Subcutaneous abdominal adipose tissue (tissue), 5 donors: ENCODE results near the gene TMEM82.

ENCODE experiments used
- H3K27ac ChIP-seq: one replicate; pipeline ENCODE4 v1.7.0; 2013; ENCODE audit warnings: low read depth, mild to moderate bottlenecking, inconsistent platforms, low read length, moderate library complexity
- H3K27me3 ChIP-seq, 5 donors: one replicate each; pipeline ENCODE4 v1.7.0; 2013; ENCODE audit warnings: low read length in 5 of 5, inconsistent platforms in 1 of 5; ENCODE audit not compliant: control insufficient read depth in 5 of 5, insufficient read depth in 4 of 5
- H3K36me3 ChIP-seq, 5 donors: one replicate each; pipeline ENCODE4 v1.7.0; 2013; ENCODE audit warnings: low read length in 5 of 5; ENCODE audit not compliant: control insufficient read depth in 5 of 5, insufficient read depth in 5 of 5
- H3K4me1 ChIP-seq, 5 donors: one replicate each; pipeline ENCODE4 v1.7.0; 2013; ENCODE audit warnings: low read length in 5 of 5, mild to moderate bottlenecking in 3 of 5, moderate library complexity in 1 of 5; ENCODE audit not compliant: control insufficient read depth in 5 of 5, insufficient read depth in 5 of 5
- H3K4me3 ChIP-seq, 5 donors: one replicate each; pipeline ENCODE4 v1.7.0; 2013; ENCODE audit warnings: low read length in 5 of 5, low read depth in 1 of 5
- H3K9ac ChIP-seq, 5 donors: one replicate each; pipeline ENCODE4 v1.7.0; 2013; ENCODE audit warnings: low read length in 5 of 5, mild to moderate bottlenecking in 4 of 5, moderate library complexity in 3 of 5
- H3K9me3 ChIP-seq, 5 donors: one replicate each; pipeline ENCODE4 v1.7.0; 2013; ENCODE audit warnings: low read length in 5 of 5; ENCODE audit not compliant: control insufficient read depth in 5 of 5
- donor health status: healthy.
- donor health status: healthy.
- donor health status: healthy.
- donor health status: healthy.
- donor health status: healthy.

The TMEM82 gene

DNA sequence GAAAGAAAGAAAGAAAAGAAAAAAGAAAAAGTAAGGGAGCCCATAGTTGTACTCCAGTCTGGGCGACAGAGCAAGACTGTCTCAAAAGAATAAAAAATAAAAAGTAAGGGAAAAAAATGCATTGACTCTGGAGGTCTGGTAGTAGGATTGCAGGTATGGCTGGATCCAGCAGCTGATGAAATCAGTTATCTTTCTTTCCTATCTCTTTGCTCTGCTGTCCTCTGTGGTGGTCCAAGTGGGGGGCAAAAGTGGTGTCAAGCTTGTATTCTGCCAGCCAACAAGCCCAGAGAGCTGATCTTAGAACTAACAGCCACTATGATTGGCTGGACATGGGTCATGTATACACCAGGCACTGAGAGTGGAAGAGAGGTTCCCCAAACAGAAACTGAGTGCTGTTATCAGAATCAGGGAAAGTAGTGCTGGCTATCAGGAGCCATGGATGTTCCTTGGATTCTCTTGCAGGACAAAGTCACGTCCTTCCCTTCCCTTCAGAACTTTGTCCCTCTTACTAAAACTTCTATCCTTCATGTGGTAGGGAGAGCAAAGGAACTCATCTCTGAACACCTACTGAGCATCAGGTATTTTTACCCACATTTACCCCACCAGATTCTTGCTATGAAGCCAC lies 12.8 kb downstream of the TMEM82 start:
- peaks cover 0 to 16% (median 3%) of the 10 kb centered on the region in 5 donors for H3K27me3 ChIP-seq
- no peaks in the 10 kb centered on the region for H3K9me3 ChIP-seq
- peaks cover 0 to 35% (median 20%) of the 10 kb centered on the region in 5 donors for H3K4me1 ChIP-seq
- no peaks in the 10 kb centered on the region for H3K36me3 ChIP-seq
- H3K9ac ChIP-seq, result no peak overlapping the region
- H3K4me3 ChIP-seq, result no peak overlapping the region
- no peak overlapping the region for H3K27ac ChIP-seq

DNA sequence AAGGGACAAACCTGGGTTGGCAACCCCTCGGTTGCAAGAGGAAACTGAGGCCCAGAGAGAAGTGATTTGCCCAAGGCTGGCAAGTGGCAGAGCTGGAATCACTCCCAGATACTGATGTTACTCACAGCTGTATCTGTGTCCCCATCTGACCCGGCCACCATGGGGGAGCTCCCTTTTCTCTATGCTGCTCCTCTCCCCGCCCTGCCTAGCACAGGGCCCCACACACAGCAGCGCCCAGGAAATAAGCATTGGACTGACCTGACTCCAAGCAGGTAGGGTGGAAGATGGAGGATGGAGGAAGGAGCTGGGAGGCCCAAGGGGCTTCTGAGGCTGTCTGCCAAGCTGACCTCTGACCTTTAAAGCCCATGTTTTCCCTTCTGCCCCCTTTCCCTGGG lies 13.3 kb downstream of the TMEM82 start:
- Histone ChIP-seq H3K4me3 (no peak overlapping the region), H3K36me3 (no peaks in the 10 kb centered on the region), H3K27me3 (peaks cover 0 to 16% (median 6%) of the 10 kb centered on the region in 5 donors), H3K27ac (no peak overlapping the region), H3K9ac (no peak overlapping the region), H3K9me3 (no peaks in the 10 kb centered on the region), H3K4me1 (peaks cover 2 to 38% (median 23%) of the 10 kb centered on the region in 5 donors)

GRCh38 chr1:15756143-15757015 lies 14.1 kb downstream of the TMEM82 start:
- Histone ChIP-seq H3K9ac (peak overlapping the region in 1 of 5 donors; percentile 25), H3K4me3 (peak overlapping the region in 1 of 5 donors; percentile 2), H3K9me3 (no peaks in the 10 kb centered on the region), H3K36me3 (no peaks in the 10 kb centered on the region), H3K27me3 (peaks cover 0 to 16% (median 8%) of the 10 kb centered on the region in 5 donors), H3K4me1 (peaks cover 6 to 45% (median 29%) of the 10 kb centered on the region in 5 donors), H3K27ac (no peak overlapping the region)

DNA sequence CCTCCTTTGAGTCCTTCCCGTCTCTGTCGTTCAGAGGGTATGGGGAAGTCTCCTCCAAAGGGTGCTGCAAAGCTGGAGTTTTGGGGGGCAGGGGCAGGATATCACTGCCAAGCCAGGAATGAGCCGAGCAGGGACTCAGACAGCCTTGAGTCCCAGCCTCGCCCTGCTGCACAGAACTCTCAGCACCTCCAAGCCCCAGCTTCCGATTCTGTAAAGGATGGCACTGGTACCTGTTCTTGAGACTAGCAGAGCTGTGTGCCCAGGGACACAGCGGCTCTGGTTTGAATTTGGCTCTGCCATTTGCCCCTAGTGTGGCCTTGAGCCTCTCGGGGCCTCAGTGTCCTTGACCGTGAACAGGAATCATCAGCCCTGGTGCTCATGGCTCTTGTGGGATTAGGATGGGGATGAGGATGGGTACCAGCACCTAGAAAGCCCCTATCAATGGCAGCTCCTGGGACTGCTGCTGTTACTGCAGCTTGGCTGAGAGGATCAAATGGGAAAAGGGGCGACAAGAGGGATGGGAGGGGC lies 14.8 kb downstream of the TMEM82 start:
- H3K4me3 ChIP-seq, result no peak overlapping the region
- no peak overlapping the region for H3K9ac ChIP-seq
- H3K27me3 ChIP-seq, result peaks cover 0 to 16% (median 8%) of the 10 kb centered on the region in 5 donors
- H3K27ac ChIP-seq, result no peak overlapping the region
- no peaks in the 10 kb centered on the region for H3K36me3 ChIP-seq
- H3K4me1 ChIP-seq, result peaks cover 6 to 45% (median 29%) of the 10 kb centered on the region in 5 donors
- no peaks in the 10 kb centered on the region for H3K9me3 ChIP-seq

GRCh38 chr1:15757575-15758342 lies 15.5 kb downstream of the TMEM82 start:
- Histone ChIP-seq H3K9ac (no peak overlapping the region), H3K9me3 (no peaks in the 10 kb centered on the region), H3K27me3 (peaks cover 0 to 16% (median 8%) of the 10 kb centered on the region in 5 donors), H3K4me3 (peak overlapping the region in 2 of 5 donors; percentile 4 to 37), H3K27ac (no peak overlapping the region), H3K36me3 (no peaks in the 10 kb centered on the region), H3K4me1 (peaks cover 6 to 45% (median 29%) of the 10 kb centered on the region in 5 donors)

- Histone ChIP-seq H3K4me3 (peak within 1 kb of the TSS in 4 of 5 donors; percentile 48 to 65 (median 58)), H3K36me3 (no peaks in the 10 kb centered on the region), H3K9ac (peak within 1 kb of the TSS in 4 of 5 donors; percentile 30 to 76 (median 56)), H3K4me1 (peaks cover 6 to 45% (median 29%) of the 10 kb centered on the region in 5 donors), H3K27me3 (peaks cover 0 to 16% (median 8%) of the 10 kb centered on the region in 5 donors), H3K9me3 (no peaks in the 10 kb centered on the region), H3K27ac (no peak within 1 kb of the TSS)
Measured at GRCh38 chr1:15758343-15758931, 16.1 kb downstream of the TMEM82 start, which contains the start of gene FBLIM1. Gene FBLIM1 (plus strand): TSS chr1:15758795. CDS start chr1:15764984, 6,189 bp downstream.

DNA sequence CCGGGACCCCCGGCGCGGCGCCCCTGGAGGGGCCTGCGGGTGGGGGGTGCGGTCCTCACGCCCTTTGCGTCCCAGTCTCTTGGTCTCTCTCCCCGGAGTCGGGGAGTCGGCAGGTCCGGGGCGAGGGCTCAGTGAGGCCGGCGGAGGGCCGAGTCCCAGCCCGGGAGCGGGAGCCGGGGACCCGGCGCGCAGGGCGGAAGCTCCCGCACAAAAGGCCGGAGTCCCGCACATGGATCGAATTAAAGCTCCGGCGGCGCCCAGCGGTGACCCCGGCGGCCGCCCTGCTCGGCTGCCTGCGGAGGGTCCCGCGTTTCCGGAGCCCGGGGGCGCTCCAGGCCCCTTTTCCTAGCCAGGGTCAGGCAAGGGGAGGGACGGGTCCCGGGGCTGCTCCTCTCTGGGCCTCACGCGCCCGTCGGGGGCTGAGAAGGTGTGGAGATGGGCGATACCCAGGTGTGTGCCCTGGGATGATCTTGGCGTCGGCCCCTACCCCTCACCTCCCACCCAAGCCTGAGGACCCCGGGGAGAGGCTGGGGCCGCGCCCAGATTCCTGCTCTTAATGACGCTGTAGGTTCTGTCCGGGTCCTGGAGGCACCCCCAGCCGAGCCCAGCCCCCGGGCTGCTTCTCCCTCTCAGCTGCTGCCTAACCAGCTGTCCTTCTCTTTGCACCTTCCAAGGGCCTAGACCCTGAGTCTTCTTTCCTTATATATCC lies 16.8 kb downstream of the TMEM82 start:
- Histone ChIP-seq H3K27me3 (peaks cover 0 to 16% (median 8%) of the 10 kb centered on the region in 5 donors), H3K36me3 (no peaks in the 10 kb centered on the region), H3K27ac (no peak overlapping the region), H3K9ac (peak overlapping the region in 4 of 5 donors; percentile 30 to 76 (median 56)), H3K4me3 (peak overlapping the region in 4 of 5 donors; percentile 48 to 65 (median 58)), H3K9me3 (no peaks in the 10 kb centered on the region), H3K4me1 (peaks cover 6 to 45% (median 29%) of the 10 kb centered on the region in 5 donors)

DNA sequence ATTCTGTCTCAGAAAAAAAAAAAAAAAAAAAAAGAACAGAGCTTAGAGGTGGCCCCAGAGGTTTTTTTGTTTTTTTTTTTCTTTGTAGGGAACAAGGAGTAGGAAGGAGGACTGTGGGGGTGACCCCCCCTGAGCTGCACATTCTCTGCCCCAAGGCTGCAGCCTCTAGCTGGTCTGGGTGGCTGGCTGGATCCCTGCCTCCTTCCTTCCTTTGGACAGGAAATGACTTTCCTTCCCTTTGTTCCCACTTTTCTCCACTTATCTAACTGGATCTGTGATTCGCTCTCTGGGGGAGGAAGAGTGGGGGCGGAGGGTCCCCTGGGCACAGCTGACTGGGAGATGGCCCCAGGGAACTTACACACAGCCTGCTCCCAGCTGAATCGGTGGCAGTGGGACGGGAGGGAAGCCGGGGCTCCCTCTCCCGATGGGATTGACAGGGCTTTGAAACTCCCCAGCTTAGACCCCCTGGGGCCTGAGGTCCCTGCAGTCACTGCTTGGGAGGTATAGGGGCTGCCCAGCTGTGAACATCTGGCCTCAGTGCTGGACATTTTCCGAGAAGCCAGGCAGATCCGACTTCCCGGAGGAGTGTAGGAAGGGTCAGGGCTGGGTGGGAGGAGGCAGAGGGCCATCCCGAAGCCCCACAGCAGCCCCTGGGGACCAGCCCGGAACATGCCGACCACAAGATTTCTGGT lies 18.4 kb downstream of the TMEM82 start:
- H3K4me1 ChIP-seq, result peaks cover 9 to 43% (median 29%) of the 10 kb centered on the region in 5 donors
- peaks cover 0 to 8% (median 3%) of the 10 kb centered on the region in 5 donors for H3K36me3 ChIP-seq
- no peaks in the 10 kb centered on the region for H3K9me3 ChIP-seq
- peaks cover 0 to 16% (median 9%) of the 10 kb centered on the region in 5 donors for H3K27me3 ChIP-seq
- H3K27ac ChIP-seq, result peak overlapping the region; percentile 29
- H3K9ac ChIP-seq, result peak overlapping the region in 2 of 5 donors; percentile 38 to 43
- H3K4me3 ChIP-seq, result peak overlapping the region in 2 of 5 donors; percentile 5 to 7
